HG03439 (cell line): ENCODE results near the gene FBF1.
"Not testable (repeated sequence)": the region's sequence is repeated elsewhere in the genome, so short reads cannot be mapped to it uniquely, and the experiment has no call there.

Source experiments
- ATAC-seq: cut with Tn5 transposase; IDR thresholded peaks from one replicate; pipeline ENCODE4 v1.9.1; 2021; ENCODE audit warnings: mild to moderate bottlenecking, moderate library complexity; ENCODE audit not compliant: unreplicated experiment

Gene FBF1

DNA sequence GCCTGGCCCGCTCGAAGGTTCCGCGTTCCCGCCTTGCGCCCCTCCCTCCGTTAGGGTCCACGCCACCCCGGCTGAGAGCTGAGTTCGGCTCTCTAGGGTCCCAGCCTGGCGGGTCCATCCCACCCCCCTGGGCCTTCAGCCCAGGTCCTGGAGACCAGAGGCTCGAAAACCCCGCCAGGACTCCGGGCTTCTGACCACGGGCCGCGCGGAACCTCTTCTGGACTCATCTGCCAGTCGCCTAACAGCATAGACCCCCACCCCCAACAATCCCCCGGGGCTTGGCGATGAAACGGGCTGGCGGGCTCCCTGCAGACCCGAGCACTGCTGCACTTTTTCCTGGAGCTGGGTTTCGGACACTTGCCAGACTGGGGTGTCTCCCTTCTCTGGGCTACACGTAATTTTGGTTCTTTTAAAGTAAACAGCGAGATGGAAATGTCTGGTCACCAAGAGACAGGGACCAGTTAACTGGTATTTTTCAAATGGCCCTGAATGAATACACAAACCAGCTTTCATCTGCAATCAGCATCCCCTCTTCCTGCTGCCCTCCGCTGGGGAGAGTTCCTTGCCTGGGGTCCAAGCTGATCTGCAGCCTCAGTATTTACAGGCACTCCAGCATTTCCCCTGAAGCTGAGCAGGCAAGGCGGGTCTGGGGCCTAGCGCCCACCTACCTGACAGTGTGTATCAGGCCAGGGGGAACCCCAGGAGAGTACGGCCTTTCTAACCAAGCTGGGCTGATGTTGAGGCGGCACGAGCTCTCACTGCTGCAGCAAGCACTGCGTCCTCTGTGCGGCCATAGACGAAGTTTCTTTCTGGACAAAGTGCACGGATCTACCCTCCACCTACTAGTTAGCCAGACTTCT lies 43.5 kb downstream of the FBF1 start:
- no peak for ATAC-seq

DNA sequence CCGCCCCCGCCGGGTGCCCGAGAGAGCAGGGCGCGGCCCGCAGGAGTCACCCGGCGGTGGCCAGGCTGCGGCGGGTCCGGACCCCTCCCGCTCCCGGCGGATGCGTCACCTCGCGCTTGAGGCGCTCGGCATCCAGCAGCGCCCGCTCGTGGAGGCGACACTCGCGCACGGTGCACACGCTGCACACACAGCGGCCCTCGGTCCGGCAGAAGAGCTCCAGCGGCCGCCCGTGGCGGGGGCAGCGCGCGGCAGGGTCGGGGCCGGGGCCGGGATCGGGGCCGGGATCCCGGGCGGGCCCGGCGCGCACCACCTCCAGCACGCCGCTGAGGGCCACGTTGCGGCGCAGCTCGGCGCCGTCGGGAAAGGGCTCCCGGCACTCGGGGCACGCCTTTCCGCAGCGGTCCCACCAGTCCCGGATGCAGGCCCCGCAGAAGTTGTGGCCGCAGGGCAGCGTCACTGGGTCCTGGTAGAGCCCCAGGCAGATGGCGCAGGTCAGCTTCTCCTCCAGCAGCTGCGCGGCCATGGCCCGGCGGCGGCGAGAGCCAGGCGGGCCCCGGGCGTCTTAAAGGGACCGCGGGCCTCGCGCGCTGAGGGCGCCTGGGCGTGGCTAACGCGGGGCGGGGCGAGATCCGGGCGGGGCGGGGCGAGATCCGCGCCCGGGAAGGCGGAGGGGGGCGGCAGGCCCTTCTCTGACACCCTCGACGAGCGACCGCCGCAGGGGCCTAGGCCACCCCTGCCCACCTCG lies 44.3 kb downstream of the FBF1 start, which contains the start of gene TRIM65:
Gene TRIM65, minus strand, starts transcription at position 537 of the 745 bp plus-strand sequence. Its CDS starts 14 bp downstream, at position 523.
- ATAC-seq = peak; percentile 55

DNA sequence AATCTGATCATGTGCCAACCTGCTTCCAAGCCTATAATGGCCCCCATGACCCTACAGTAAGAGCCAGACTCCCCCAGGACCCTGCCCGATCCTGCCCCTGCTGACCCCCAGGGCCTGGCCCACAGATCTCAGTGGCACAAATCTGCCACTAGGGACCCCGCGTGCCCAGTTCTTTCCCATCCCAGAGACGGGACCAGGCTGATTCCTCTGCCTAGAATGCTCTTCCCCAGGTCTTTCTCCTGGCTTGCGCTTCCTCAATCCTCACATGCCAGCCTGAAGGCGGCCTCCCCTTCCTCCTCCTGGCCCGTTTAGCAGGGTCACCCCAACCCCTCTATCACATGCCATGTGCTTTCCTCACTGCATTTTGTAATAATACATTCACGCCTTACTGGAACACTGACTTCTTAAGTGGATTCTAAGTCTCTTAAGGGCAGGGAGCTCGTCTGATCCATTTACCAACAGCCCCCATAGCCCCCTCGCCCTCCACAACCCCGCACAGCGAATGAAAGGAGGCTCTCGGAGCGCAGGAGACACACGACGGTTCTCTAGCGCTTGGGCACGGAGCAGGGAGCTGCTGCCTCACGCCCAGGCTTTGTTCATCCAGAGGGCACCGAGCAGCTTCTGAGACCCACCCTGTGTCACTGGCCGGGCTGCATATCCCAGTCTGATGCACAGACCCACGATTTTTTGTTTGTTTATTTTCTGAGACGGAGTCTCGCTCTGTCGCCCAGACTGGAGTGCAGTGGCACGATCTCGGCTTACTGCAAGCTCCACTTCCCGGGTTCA lies 45.3 kb downstream of the FBF1 start:
- ATAC-seq = no peak

DNA sequence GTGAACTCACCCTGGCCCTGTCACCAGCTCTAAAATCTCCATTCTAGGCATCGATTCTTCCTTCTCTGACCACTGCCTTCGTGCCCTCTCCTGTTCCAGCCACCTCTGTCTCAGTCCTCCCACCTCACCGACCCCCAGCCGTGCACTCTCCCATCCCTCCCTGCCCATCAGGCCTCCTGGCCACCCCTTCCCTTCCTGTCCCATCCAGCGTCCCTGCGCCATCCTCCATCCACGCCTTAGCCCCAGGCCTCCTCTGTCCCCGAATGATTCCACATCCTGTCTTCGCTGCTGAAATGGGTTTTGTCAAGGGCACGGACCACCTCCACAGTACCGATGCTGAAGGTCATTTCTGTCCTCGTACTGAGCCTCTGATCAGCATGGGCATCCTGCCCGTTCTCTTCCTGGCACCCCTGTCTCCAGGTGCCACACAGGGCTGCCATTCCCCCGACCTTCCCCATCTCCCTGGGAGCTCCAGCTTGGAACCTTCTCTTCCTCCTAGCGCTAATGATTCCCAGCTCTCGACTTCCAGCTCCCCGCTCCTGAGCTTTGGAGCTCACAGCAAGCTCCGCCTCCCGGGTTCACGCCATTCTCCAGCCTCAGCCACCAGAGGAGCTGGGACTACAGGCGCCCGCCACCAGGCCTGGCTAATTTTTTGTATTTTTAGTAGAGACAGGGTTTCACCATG lies 46.7 kb downstream of the FBF1 start:
- no peak for ATAC-seq

DNA sequence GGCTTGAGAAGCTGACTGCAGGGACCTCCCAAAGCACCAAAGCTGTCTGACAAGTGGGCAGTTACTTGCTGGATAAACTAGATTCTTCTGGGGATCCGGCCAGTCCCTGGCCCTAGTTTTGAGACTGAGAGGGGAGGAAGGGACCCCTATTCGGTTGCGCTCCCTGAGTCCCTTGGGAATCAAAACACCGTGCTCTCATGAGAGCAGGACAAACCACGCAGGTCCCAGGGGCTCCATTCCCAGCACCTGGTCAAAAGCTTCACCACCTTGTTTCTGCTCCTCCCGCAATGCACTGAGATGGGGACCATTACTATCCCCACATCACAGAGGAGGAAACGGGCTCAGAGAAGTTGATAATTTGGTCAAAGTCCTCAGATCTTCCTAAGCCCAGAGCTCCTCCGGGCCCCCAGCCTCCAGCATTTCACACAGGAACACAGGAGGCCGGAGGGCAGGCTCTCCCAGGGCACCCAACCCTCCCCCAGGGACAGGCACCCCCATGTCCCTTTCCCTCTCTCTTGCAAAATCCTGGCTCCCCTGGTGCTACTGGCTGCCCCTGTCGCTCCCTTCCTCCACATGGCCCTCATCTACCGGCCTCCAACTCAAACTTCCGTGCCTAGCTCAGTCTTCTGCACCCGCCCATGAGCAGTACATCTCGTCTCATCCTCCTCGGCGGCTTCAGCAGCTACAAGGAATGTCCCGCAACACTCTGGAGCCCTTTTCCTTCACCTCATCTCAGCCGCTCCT lies 47.4 kb downstream of the FBF1 start:
- no peak for ATAC-seq

DNA sequence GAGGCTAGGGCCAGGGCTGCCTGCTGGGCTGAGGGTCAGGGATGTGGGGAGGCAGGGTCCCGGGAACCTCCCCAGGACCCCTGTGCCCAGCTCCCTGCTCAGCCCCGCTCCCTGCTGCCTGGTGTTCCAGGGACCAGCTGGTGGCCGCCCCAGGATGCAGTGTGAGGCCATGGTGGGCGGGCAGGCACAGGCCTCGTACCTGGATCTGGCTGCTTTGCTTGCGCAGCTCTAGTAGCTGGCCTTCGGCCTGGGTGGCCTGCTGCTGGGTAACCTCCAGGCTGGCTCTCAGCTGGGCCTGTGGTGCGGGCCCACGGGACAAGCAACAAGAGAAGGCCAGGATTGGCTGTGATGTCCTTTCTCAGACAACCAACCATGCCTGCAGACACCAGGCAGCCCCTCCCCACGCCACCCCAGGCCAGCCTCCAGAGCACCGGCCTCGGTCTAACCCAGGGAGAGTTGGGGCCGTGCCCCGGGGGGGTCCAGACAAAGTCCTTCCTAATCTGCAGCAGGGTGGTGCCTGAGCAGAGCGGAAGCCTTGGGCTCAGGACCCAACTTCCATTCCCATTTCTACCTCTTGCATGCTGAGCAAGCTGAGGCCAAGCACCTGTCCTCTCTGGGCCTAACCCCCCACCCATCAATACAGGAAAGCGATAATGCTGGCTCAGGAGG lies 48.2 kb downstream of the FBF1 start:
- no peak for ATAC-seq

DNA sequence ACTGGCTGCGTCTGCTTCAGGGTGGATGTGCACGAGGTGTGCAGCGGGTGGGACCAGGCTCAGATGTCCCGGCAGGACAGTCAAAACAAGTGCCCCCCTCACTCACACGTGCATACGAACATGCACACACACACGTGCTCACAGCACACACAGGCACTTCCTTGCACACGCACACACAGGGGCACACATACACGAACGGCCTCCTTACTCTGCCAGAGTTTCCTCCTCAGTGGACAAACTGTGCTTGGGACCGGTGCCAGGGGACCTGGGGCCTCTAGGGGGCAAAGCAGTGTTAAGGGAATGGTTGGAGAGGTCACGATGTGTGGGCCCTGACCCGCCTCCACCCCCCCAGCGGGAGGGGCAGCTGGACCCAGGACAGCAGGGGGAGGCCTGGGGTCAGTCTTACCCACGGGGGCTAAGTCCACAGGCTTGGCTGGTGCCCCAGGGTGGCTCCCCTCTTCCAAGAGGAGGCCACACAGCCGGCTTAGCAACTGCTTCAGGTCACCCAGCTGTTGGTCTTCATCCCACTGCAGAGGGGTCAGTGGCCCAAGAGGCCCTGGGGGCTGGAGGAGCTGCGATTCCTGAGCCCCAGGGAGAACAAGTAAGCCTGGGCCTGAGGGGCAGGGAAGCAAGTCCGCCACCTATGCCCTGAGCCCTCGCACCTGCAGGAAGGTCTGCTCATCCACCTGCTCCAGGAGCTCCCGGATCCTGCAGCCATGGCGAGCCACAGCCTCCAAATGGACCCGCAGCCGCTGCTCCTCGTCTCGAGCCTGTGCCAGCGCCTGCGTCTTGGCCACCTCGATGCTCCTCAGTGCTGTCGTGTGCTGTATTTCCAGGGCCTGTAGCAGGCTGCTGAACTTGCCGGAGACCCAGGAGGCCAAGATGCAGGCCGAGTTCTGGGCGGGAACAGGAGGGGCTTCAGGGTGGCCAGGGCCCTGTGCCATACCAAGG lies 49.0 kb downstream of the FBF1 start:
- no peak for ATAC-seq

DNA sequence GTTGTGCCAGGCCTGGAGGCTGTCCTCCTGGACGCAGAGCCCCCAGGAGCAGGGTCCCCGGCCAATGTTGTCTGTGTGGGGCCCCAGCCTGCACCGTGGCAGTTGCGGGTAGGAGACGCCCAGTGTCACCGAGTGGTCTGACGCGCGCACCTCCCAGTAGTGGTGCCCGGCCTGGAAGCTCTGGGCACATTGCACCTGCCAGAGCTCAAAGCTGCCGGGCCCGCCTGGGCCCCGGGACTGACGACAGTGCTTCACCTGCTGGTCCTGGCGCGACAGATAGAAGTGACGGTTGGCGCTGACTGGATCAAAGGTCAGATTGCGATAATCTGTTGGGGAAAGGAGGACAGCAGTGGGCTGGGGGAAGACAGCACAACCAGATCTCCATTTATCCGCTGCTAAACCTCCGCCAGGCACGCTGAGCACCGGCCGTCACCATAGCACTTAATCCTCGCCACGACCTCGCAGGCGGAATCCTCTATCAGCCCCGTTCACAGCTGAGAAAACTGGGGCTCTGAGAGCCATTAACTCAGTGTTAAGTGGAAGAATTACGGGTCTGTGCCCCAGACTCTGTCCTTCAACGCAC lies 49.7 kb downstream of the FBF1 start:
- no peak for ATAC-seq

DNA sequence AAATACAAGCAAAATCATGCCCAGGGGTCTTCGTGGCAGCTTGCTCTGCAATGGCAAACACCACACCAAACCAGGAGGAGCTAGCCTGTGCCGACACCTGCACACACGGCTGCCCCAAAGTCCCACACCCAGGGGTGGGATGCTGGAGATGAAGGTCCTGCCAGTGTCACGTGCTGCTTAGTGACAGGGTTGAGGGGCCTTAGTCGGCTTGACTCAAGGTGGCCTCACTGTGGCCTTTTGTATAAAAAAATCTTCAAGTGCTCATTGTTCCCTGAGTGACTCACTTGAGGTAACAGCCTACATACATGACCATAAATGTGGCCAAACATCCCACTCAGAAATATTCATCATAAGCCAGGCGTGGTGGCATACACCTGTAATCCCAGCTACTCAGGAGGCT lies 51.4 kb downstream of the FBF1 start:
- no peak for ATAC-seq

DNA sequence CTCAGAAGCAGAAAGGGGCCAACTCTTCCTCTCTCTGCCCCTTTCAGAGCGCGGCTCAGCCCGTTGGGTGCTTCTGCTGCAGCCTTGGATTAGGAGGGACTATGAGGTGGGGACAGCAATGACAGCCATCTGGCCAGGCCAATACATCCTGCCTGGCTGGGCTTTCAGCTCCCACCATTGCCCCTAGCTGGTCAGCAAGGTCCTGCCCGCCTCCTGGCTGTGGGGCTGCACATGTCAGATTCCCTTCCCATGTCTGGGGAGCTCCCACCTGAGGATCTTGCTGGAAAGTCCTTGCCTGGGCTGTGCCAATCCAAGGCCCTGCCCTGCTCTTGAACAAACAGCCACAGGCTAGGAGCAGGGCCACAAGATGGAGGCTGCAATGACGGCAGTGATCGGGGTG lies 52.4 kb downstream of the FBF1 start:
- no peak for ATAC-seq

DNA sequence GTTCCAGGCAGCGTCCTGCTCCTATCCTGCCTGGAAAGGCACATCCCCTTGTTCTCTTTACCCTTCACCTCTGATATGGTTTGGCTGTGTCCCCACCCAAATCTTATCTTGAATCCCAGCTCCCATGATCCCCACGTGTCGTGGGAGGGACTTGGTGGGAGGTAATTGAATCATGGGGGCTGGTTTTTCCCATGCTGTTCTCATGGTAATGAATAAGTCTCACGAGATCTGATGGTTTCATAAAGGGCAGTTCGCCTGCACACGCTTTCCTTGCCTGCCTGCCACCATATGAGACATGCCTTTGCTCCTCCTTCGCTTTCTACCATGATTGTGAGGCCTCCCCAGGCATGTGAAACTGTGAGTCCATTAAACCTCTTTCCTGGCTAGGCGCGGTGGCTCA lies 55.0 kb downstream of the FBF1 start:
- ATAC-seq = not testable (repeated sequence)

DNA sequence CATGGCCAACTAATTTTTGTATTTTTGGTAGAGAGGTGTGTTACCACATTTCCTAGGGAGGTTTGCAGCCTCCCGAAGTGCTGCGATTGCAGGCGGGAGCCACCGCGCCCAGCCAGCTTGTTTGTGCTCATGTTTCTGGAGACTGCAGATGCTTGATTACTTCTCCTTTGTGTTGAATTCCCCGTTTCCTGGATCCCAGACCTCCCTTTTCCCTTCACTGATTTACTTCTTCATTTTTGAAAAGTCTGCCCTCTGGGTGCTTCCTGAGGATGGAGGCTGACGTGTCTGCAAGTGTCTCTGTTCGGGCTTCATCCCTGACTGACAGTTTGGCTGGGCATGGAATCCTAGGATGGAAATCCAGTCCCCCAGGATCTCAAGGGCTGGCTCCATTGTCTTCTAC lies 55.4 kb downstream of the FBF1 start:
- no peak for ATAC-seq

DNA sequence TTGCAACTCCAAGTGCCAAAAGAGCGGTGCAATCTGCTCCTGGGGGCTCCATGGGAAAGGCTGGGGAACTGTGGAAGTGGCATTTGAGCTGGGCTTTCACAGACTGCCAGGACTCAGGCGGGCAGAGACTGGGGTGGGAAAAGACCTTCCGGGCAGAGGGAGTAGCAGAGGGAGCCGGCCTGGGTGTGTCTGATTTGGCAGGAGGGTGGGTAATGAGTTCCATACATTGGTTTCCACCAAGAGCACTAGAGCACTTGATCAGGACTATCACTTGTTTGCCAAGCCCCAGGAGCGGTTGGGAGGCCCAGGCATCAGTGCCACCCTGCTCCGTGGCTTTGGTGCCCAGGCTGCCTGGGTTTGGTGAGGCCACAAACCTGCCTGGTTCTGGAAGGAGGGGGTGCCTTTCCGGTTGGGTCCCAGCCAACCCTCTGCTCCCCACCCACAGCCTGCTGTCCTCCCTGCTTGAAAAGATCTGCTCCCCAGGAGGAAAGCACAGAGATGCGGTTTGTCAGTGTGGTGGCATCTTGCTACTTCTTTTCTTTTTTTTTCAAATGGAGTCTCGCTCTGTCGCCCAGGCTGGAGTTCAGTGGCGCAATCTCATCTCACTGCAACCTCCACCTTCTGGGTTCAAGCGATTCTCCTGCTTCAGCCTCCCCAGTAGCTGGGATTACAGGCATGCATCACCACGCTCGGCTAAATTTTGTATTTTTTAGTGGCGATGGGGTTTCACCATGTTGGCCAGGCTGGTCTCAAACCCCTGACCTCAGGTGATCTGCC lies 59.0 kb downstream of the FBF1 start:
- ATAC-seq = no peak

DNA sequence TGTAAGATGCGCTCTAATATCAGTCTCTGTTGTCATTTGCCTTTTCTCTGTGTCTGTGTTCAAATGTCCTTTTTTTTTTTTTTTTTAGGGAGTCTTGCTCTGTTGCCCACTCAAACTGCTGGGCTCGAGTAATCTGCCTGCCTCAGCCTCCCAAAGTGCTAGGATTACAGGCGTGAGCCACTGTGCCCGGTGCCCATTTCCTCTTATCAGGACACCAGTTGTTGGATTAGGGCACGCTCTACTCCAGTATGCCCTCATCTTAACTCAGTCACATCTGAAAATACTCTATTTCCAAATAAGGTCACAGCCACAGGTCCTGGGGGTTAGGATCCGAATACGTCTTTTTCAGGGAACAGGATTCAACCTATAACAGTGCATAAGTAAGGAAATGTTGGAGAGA lies 60.6 kb downstream of the FBF1 start:
- no peak for ATAC-seq

DNA sequence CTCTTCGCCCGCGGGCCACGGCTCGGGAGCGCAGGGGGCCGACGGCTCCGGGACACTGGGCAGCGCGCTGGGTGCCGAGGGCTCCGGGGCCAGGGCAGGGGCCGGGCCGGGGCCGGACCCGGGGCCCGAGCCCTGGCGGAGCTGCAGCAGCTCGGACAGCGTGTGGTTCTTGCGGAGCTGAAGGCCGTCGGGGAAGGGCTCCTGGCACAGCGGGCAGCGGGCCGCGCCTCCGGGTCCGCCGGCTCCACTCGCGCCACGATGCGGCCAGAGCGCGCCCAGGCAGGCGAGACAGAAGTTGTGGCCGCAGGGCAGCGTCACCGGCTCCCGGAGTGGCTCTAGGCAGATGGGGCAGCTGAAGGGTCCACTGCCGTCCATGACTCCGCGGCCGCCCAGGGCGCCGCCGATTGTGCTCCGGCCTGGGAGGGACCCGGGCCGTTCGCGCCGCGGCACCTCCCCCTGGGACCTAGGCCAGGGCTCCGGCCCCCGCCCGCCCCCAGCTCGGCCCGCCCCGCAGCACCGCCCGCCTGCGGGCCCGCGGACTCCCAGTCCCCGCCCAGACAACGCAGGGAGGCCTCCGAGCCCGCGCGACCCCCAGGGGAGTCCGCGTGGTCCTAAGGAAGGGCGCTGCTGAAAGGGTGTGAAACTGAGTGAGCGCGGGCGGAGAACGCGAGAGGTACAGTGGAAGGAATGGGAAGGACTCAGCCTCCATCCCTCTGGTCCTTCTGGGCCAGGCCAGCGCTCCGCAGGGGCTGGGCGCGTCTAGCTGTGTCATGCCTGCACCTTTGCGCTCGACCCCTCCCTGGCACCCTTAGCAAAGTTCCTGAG lies 62.5 kb downstream of the FBF1 start, which contains the start of gene TRIM47:
Gene TRIM47, minus strand, starts transcription at position 408 of the 825 bp plus-strand sequence. Its CDS starts 33 bp downstream, at position 375.
- ATAC-seq = no peak

DNA sequence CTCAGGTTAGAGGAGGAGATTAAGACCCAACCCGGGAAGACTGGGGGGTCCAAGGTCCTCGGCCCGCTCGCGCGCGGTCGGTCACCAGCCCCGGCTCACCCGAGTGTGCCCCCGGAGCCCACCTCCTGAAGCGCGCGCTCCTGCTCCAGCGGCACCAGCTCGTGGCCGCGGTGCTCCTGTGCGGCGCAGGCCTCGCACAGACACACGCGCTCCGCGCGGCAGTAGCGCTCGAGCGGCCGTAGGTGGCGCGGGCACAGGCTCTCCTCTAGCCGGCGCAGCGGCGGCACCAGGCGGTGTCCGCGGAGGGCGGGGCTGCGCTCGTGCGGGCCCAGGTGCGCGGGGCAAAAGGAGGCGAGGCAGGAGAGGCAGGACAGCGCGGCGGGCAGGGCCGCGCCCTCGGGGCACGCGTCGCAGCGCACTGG lies 63.1 kb downstream of the FBF1 start:
- ATAC-seq = no peak
